ENCODE measurements around the gene DRAXIN. TPM values are rescaled to one million over a fixed set of nuclear protein-coding genes. Genes with fewer than 3 reads are reported as not detected.
A peak's percentile ranks its signal among the peaks of the same experiment; 100 is the strongest.

DRAXIN gene
- total RNA-seq, 1 donor from 2014 or later: 0.09 TPM

DNA sequence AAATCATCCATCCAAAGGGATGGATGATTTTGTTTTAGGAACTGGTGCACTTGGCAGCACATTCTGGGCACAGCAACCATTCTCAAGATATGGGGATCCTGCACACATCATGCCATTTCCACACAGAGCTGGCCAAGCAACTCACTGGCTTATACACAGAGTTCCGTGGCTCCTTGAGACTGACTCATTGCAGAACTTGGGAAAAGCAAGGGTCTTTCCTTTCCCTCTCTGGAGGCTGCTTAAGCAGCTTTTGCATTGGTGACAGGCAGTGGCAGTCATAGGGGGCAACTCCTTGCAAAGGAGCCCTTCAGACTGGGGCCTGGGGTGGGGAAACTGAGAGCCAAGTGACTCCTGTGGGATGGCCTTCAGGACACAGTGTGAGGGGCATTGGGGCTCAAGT is 8.7 kb upstream of the DRAXIN start:
- no peak for TF ChIP-seq CTCF (IDR thresholded peaks at IDR 0.05)
- intact Hi-C loops (cut with DNase I): no loop called here
- H3K4me1 ChIP-seq: peaks cover 14% of the 10 kb centered on the region
- H3K27ac ChIP-seq: no peak overlapping the region
- ATAC-seq: no peak
- no peak overlapping the region for H3K4me3 ChIP-seq
- no peaks in the 10 kb centered on the region for H3K9me3 ChIP-seq
- no peak for DNase-seq
- no peaks in the 10 kb centered on the region for H3K27me3 ChIP-seq
- no peaks in the 10 kb centered on the region for H3K36me3 ChIP-seq

- DNase-seq (no peak), ATAC-seq (no peak)
- H3K27ac ChIP-seq: no peak overlapping the region
- no peaks in the 10 kb centered on the region for H3K36me3 ChIP-seq
- intact Hi-C loops (cut with DNase I): no loop called here
- H3K4me1 ChIP-seq: peaks cover 14% of the 10 kb centered on the region
- no peak for TF ChIP-seq CTCF (IDR thresholded peaks at IDR 0.05)
- no peaks in the 10 kb centered on the region for H3K9me3 ChIP-seq
- H3K4me3 ChIP-seq: no peak overlapping the region
- H3K27me3 ChIP-seq: peaks cover 8% of the 10 kb centered on the region
Observed at GRCh38 chr1:11684070-11684469, 7.4 kb upstream of the DRAXIN start.

- H3K9me3 ChIP-seq: no peaks in the 10 kb centered on the region
- ATAC-seq (no peak), DNase-seq (no peak)
- H3K27ac ChIP-seq: no peak overlapping the region
- H3K36me3 ChIP-seq: no peaks in the 10 kb centered on the region
- peaks cover 8% of the 10 kb centered on the region for H3K4me1 ChIP-seq
- H3K27me3 ChIP-seq: peaks cover 20% of the 10 kb centered on the region
- H3K4me3 ChIP-seq: no peak overlapping the region
- TF ChIP-seq CTCF (IDR thresholded peaks at IDR 0.05): no peak
- intact Hi-C loops (cut with DNase I): no loop called here
Observed at GRCh38 chr1:11685210-11685752, 6.2 kb upstream of the DRAXIN start.

GRCh38 chr1:11688506-11688905 is 3.0 kb upstream of the DRAXIN start:
- Histone ChIP-seq H3K27me3 (peaks cover 50% of the 10 kb centered on the region), H3K4me1 (peaks cover 9% of the 10 kb centered on the region), H3K36me3 (no peaks in the 10 kb centered on the region), H3K27ac (no peak overlapping the region), H3K9me3 (no peaks in the 10 kb centered on the region), H3K4me3 (no peak overlapping the region)
- intact Hi-C loops (cut with DNase I): no loop called here
- ATAC-seq (no peak), DNase-seq (no peak)
- no peak for TF ChIP-seq CTCF (IDR thresholded peaks at IDR 0.05)

DNA sequence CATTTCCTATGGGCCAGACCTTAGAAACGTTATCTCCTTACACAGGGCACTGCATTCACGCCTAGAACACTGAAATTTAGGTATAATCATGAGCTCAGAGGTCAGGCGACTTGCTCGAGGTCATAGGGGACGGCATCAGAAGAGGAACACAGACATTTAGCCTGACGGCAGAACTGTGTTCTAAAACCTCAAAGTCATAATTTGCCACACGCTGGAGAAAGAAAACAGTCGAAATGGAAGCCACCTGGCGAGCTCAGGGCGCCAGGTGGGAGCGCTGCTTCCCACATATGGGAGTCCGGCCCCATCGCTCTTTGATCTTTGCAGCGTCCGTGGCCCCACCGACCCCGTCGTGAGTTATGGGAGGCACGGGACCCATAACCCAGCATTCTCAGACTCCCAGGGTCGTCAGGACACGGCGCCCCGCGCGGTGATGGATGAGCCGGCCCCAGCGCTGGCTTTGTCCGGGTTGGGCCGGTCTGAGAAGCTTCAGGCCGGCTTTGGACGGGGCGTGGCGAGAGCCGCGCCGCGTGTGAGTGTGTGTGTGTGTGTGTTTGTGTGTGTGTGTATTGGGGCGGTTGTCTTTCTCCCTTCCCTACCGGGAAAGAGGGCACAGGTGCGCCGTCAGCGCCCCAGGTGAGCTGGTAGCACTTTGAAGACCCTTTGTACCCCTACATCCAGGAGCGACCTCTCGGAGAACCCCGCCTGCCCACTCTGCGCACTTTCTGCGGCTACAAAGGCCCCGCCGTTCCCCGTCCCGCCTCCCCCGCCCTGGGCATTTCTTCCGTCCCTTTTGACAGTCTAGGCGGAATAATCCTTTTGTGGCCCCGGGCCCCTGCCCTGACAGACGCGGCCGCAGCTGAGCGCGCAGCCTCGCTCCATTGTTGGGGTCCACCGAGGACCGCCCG is 861 bp upstream of the DRAXIN start:
- H3K36me3 ChIP-seq: no peaks in the 10 kb centered on the region
- ATAC-seq: peak; percentile 33
- H3K4me3 ChIP-seq: peak overlapping the region; percentile 32
- peaks cover 9% of the 10 kb centered on the region for H3K4me1 ChIP-seq
- intact Hi-C loops (cut with DNase I): no loop called here
- DNase-seq: no peak
- peaks cover 56% of the 10 kb centered on the region for H3K27me3 ChIP-seq
- H3K27ac ChIP-seq: no peak overlapping the region
- no peak for TF ChIP-seq CTCF (IDR thresholded peaks at IDR 0.05)
- H3K9me3 ChIP-seq: no peaks in the 10 kb centered on the region
